ENCODE results near the gene EDA. TPM values are rescaled to one million over a fixed set of nuclear protein-coding genes. Genes with fewer than 3 reads are reported as not detected.

EDA gene
- total RNA-seq, 4 donors from 2014 or later = 6.2 to 10.9 (median 6.8) TPM

GRCh38 chrX:69627744-69628143 is 11.8 kb downstream of the EDA start:
- ATAC-seq (ENCODE audit: low FRiP score) = no peak
- TF ChIP-seq CTCF (IDR thresholded peaks at IDR 0.05) = no peak
- DNase-seq (ENCODE audit: low spot score) = no peak

GRCh38 chrX:69630147-69630546 is 14.2 kb downstream of the EDA start:
- DNase-seq (ENCODE audit: low spot score) (no peak), ATAC-seq (ENCODE audit: low FRiP score) (no peak)
- TF ChIP-seq CTCF (IDR thresholded peaks at IDR 0.05) = no peak

- no peak for ATAC-seq (ENCODE audit: low FRiP score)
- TF ChIP-seq CTCF (IDR thresholded peaks at IDR 0.05) = no peak
- DNase-seq (ENCODE audit: low spot score) = no peak
Observed at GRCh38 chrX:69664693-69665092, 48.8 kb downstream of the EDA start.

GRCh38 chrX:69670001-69670555 is 54.2 kb downstream of the EDA start:
- DNase-seq (ENCODE audit: low spot score) = no peak
- no peak for TF ChIP-seq CTCF (IDR thresholded peaks at IDR 0.05)
- no peak for ATAC-seq (ENCODE audit: low FRiP score)

- DNase-seq (ENCODE audit: low spot score) = no peak
- no peak for ATAC-seq (ENCODE audit: low FRiP score)
- TF ChIP-seq CTCF (IDR thresholded peaks at IDR 0.05) = no peak
Observed at GRCh38 chrX:69674891-69675290, 59.0 kb downstream of the EDA start.

GRCh38 chrX:69705818-69706217 is 89.9 kb downstream of the EDA start:
- ATAC-seq (ENCODE audit: low FRiP score) (no peak), DNase-seq (ENCODE audit: low spot score) (no peak)
- TF ChIP-seq CTCF (IDR thresholded peaks at IDR 0.05) = no peak

GRCh38 chrX:69718102-69718501 is 102.2 kb downstream of the EDA start:
- no peak for TF ChIP-seq CTCF (IDR thresholded peaks at IDR 0.05)
- no peak for DNase-seq (ENCODE audit: low spot score)
- ATAC-seq (ENCODE audit: low FRiP score) = no peak

Data from omental fat pad (tissue), 4 donors.